DMS 273 (cell line): ENCODE data around the gene NLGN4Y.

Experiments
- DNase-seq: peaks from one replicate; lab custom pipeline; 2025; ENCODE audit not compliant: unreplicated experiment; lab: John Stamatoyannopoulos, UW

Gene NLGN4Y

DNA sequence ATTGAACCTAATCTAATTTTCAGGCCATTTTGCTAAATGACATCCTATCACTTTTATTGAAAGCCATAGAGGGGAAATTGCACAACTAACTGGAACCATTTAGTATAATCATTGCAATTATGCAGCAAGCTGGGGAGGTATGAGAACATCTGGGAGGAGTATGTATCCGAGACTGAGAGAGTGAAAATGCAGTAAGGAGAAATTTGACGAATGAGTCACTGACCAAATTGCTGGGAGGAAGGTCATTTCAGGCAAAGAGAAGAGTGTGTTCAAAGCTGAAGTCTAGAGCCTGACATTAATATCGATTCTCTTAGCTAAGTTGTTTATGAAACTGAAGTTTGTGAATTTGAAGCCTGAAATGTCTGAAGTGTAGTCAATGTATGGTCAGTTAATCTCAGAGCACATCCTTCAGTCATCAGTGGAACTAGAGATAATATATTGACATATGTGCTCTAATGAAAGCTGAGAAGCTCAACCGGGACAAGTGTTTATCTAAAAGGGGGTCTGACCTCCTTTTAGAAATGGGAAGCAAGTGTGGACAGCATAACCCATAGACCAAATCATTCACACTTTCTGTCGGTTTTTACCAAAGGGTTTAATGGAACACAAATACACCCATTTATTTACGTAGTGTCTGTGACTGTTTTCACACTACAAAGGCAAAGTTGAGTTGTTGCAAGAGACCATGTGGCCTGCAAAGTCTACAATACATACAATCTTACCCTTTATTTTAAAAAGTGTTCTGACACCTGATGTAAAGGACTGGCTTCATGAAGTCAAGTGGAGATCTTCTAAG lies 120.0 kb downstream of the NLGN4Y start:
- no peak for DNase-seq

- DNase-seq, result no peak
These were observed 154.9 kb downstream of the NLGN4Y start for GRCh38 chrY:14679181-14679580.

DNA sequence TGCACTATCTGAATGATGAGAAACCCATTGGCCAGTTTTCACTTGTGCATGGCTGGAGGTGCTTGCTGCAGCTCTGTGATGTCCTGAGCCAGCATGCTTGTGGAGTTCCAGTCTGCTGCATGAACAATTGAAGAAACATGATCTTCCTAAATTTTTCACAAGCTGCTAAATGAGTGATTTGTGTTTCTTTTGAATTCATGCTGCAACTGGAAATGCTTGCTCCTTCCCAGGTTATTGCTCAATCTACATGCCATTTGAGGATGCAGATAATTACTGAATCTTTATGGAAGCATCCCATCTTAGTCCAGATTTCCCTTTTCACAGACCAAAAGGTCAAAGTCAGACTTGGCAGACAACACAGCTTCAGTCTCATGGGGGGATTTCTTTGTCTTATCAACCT lies 170.2 kb downstream of the NLGN4Y start:
- no peak for DNase-seq

DNA sequence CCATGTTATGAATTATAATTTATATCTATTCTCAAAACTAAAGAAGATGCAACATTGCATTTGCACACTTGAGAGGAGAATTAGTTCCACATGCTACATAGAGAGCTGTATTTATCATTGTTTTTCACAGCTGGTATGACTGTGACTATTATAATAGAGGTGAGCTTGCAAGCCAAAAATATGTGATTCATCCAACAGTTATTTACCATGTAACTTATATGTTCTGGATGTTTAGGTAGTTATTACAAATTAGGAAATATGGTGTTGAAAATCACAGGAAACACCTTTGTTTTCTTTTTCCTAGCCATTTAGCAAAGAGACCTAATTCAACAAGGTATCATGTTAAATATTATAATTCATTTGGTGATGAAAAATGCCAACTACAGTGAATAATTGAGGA lies 183.8 kb downstream of the NLGN4Y start:
- DNase-seq, result no peak

GRCh38 chrY:14741596-14741995 lies 217.3 kb downstream of the NLGN4Y start:
- no peak for DNase-seq

DNA sequence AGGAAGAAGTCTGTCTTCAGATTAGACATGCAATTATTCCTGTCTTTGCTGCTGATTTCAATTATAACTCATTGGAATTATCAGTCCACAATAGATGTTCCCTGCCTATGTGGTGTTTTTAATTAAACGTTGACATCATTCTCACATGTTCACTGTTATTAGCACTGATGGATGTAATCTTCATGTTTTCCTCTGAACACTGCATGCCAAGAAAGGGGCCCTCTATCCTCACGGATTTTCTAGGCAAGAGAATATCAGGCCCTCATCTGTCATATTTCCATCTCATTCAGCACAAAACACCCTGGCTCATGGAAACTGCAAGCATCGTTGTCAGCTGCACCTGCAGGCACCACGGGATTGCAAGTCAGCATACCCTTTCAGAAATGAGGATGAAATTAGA lies 224.0 kb downstream of the NLGN4Y start:
- no peak for DNase-seq

- DNase-seq, result no peak
These were observed 231.2 kb downstream of the NLGN4Y start for GRCh38 chrY:14755571-14755970.

DNA sequence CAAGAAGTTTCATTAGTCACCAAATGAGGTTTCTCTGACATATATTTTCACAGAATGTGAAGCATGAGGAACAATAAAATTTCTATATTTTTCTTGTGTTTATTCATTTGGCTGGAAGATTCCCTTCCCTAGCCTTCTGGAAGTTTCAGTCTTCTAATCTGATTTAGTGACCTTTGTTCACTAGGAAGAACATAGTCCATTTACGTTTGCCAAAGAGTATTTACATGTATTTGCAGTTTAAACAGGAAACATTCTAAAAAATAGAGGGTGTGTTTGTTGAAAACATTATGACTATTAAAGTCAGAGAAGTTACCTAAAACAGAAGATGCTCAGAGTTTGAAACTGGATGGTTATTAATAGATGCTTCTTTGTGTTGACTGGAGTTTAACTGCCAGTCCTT lies 238.6 kb downstream of the NLGN4Y start:
- no peak for DNase-seq

DNA sequence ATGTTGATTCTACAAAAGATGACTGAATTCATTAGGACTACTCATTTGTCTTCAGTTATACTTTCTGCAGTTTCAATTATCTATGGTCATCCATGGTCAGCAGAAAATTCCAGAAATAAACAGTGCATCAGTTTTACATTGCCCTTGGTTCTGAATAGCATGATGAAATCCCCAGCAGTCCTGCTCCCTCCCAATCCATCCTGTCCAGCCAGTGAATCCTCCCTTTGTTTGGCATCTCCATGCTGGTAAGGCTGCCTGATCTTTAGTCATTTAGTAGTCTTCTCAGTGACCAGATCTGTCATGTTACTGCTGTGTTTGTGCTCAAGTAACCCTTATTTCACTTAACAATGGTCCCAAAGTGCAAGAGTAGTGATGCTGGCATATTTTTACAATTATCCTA lies 239.3 kb downstream of the NLGN4Y start:
- DNase-seq, result no peak

- DNase-seq, result no peak
These were observed 253.9 kb downstream of the NLGN4Y start for GRCh38 chrY:14778208-14778607.

- DNase-seq, result no peak
These were observed 268.8 kb downstream of the NLGN4Y start for GRCh38 chrY:14793104-14793503.

DNA sequence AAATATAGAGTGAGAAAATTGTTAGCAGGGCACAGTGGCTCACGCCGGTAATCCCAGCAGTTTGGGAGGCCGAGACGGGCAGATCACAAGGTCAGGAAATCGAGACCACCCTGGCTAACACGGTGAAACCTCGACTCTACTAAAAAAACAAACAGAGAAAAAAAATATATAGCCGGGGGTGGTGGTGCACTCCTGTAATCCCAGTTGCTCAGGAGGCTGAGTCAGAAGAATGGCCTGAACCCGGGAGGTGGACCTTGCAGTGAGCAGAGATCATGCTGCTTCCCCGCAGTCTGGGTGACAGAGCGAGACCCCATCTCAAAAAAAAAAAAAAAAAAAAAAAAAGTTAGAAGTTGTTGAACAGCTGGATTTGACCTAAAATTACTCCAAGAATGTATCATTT lies 269.3 kb downstream of the NLGN4Y start:
- DNase-seq, result no peak

- DNase-seq, result no peak
These were observed 273.7 kb downstream of the NLGN4Y start for GRCh38 chrY:14798010-14798409.

DNA sequence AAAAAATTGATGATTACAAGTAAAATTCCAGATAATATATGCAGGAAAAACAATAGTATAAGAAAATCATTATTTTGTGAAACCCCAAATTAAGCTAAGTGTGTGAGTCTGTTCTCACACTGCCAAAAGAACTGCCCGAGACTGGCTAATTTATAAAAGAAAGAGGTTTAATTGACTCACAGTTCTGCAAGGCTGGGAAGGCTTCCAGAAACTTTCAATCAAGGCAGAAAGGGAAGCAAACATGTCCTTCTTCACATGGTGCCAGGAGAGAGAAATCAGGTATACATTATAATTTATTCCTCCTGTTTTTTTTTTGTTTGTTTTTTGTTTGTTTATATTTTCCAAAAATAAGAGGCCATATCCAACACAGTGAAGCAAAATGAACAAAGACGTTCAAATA lies 276.8 kb downstream of the NLGN4Y start:
- no peak for DNase-seq

DNA sequence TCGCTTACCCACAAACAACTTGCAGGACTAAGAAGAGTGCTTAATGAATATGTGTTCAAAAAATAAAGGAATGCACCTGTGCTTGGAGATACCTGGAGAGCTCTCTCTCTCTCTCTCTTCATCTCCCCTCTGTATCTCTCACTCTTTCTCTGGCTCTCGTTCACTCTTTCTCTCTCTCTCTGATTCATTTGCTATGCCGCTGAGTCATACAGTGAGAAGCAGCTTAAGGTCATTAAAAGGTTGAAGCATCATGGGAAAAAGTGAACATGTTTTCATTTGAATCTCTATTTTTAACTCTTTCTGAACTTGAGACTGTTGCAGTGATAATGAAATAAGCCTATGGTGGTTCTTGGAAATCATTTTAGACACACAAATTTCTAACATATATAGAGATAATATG lies 277.8 kb downstream of the NLGN4Y start:
- DNase-seq, result no peak

GRCh38 chrY:14804041-14804440 lies 279.7 kb downstream of the NLGN4Y start:
- DNase-seq, result no peak

DNA sequence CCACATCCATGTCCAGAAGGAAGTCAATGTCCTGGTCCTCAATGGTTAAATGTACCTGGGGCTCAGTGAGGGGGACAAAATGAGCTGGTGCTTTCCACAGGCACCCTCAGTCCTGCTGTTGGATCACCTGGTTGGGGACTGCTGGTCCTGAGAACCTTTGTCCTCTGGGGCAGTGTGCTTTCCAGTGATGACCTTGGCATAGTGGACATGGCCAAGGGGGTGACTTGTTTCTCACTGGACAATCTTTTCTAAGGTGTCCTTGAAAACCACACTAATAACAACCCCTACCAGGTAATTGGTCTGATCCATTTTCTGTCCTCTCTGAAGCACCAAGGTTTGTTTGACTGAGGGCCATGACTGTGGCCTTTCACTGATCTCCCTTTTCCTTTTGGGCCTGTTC lies 294.1 kb downstream of the NLGN4Y start:
- DNase-seq, result no peak

- DNase-seq, result no peak
These were observed 297.9 kb downstream of the NLGN4Y start for GRCh38 chrY:14822201-14822600.

- no peak for DNase-seq
These were observed 298.6 kb downstream of the NLGN4Y start for GRCh38 chrY:14822906-14823305.

DNA sequence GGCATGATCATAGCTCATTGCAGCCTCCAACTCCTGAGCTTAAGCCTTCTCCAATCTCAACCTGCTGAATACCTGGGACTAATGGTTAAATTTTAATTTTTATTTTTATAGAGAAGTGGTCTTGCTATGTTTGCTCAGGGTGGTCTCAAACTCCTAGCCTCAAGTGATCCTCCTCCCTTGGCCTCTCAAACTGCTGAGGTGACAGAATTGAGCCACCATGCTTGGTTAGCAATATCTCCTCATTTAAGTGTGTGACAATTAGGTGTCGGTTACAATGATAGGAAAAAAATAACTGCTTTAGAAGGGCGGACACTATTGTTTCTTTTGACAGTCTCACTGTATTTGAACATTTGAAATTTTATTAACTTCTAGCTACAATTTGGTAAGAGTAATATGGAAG lies 300.3 kb downstream of the NLGN4Y start:
- DNase-seq, result no peak

- DNase-seq, result no peak
These were observed 301.4 kb downstream of the NLGN4Y start for GRCh38 chrY:14825728-14826127.

DNA sequence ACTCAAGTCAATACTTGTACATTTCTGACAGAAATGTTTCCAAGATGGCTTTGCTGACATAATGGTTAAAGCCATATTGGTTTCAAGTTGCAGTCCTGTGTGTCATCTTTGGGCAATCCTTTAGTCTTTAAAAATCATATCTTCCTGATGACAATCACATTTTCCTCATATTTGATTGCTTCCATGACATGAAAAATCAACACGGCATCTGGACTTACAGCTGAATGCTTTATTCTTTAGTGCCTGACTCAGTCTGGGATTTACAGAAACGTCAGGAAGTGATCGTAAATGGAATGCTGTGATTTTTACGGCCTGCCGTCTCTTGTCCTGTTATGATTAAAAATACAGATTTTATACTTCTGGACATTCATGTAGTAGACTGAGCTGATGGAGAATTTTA lies 304.2 kb downstream of the NLGN4Y start:
- no peak for DNase-seq

DNA sequence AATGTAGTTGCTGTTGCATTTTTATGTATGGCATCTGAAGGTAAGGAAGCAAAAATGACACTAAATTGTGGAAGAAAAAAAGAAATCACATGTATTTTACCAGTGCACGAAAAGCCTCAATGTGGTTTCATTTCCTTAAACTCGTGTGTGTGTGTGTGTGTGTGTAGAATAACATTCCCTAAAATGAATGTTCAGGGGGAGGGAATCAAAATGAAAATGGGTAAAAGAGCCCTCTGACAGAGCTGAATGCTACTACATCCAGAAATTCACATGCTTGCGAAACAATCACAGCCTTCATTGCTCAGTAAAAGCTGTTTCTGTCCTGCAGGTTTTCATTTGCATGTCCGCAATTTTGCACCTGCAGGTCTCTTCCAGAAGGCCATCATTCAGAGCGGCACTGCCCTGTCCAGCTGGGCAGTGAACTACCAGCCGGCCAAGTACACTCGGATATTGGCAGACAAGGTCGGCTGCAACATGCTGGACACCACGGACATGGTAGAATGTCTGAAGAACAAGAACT lies 305.1 kb downstream of the NLGN4Y start:
- no peak for DNase-seq
